Spleen (tissue), 7 donors: ENCODE measurements around the gene SIM1.

Experiments used
- CTCF ChIP-seq, 11 experiments: fragments of 200-600 bp in 7 of 11; fragments of 450-650 bp in 4 of 11; sonication (generic) in 4 of 11; IDR thresholded peaks in 8 of 11; conservative IDR thresholded peaks in 3 of 11; 1 replicate in 7 of 11; 2 replicates in 4 of 11; pipeline versions ENCODE4 v1.4.0 to v1.8.0; 2016 to 2021; ENCODE audit warnings: antibody characterized with exemption in 11 of 11, inconsistent platforms in 4 of 11, mild to moderate bottlenecking in 1 of 11
- POLR2A ChIP-seq, 3 donors: fragments of 450-650 bp; IDR thresholded peaks; one replicate each; pipeline ENCODE4 v1.5.1; 2017; ENCODE audit warnings: antibody characterized with exemption in 3 of 3, mild to moderate bottlenecking in 1 of 3
- POLR2AphosphoS5 ChIP-seq, 3 donors: sonication (generic); formaldehyde crosslinking; IDR thresholded peaks; one replicate each; pipeline ENCODE4 v1.5.1; 2017; ENCODE audit warnings: antibody characterized with exemption in 3 of 3
- donor health status: DM: no; HTN: no; CAD: no; lungs with moderate emphysema.
- donor health status: DM: no; HTN: no; CAD: no.
- donor health status: DM: no; HTN: no; CAD: no.

DNA sequence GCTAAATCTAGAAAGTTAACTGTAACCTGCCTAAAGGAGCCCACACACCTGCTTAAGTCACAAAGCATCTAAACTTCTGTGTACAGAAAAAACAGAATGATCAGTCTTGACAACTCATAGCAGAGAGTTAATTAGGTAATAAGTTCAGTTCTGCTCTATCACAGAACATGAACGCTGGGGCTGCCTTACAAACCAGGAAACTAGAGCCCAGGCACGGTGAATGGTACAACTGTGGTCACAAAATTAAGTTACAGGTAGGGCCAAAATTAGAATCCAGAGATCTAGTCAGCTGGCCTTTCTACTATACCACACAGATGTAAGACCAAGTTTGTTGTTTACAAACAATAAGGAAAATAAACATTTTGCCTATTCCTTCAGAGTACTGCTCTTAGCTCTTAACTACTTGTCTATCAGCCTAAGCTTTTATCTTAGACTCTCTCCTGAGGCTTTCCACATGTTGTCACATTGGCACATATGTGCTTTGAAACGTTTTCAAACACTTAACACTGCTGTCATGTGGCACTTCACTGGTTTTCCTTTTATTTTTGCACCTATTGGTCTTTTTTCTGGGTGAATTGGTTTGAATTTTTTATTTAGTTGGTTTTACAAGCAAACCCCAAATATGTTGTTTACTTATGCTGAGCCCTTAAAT lies 75.7 kb downstream of the SIM1 start:
- TF ChIP-seq POLR2A (IDR thresholded peaks at IDR 0.05) = no peak
- TF ChIP-seq CTCF (IDR thresholded peaks at IDR 0.05 in 8 of 11, conservative IDR thresholded peaks at IDR 0.05 in 3 of 11) = no peak
- no peak for TF ChIP-seq POLR2AphosphoS5 (IDR thresholded peaks at IDR 0.05)
